HCT116 (cell line): Measurements from ENCODE around the gene ELF1. TPM values are rescaled to one million over a fixed set of nuclear protein-coding genes. Genes with fewer than 3 reads are reported as not detected.
"Not testable (repeated sequence)": the region's sequence is repeated elsewhere in the genome, so short reads cannot be mapped to it uniquely, and the experiment has no call there.

Experiments used
- ATAC-seq: fragments of 200-7000 bp; cut with Tn5 transposase; 2 replicates; pipeline ENCODE4 v1.9.1; 2020; ENCODE audit warnings: mild to moderate bottlenecking, moderate library complexity
- BruUV-seq: library from RNA; stranded (reverse); fragments of 400-500 nt; replicated peaks from 2 replicates; lab custom pipeline; 2021; lab: Mats Ljungman, UMichigan
- CTCF ChIA-PET: fragments of 300-600 bp; sonication (Branson Sonifier 250); formaldehyde crosslinking; loops from one replicate; lab custom pipeline; 2021; ENCODE audit warnings: antibody characterized with exemption; lab: Charles Lee
- POLR2A ChIA-PET: fragments of 300-600, 350-600 bp; sonication (Branson Sonifier 250); formaldehyde crosslinking; loops from one replicate; lab custom pipeline; 2021; ENCODE audit warnings: antibody characterized with exemption; lab: Charles Lee
- RAD21 ChIA-PET, 2 experiments: fragments of 300-600 bp; sonication (Branson Sonifier 250); formaldehyde crosslinking; loops; one replicate each; lab custom pipeline; 2023; ENCODE audit warnings: low total read pairs in 2 of 2; ENCODE audit not compliant: uncharacterized antibody in 2 of 2, unreplicated experiment in 2 of 2, low non-redundant PET in 1 of 2; lab: Charles Lee
- DNase-seq: peaks from one replicate; pipeline ENCODE4 v3.0.0-alpha.2; 2010; ENCODE audit warnings: low read depth, low spot score
- H2AFZ ChIP-seq: fragments of 200-600 bp; shearing (Covaris generic), sonication (generic); 2 replicates; pipeline ENCODE4 v1.6.1; 2017; ENCODE audit warnings: low read depth, mixed run types, mixed read lengths, antibody characterized with exemption, low read length; ENCODE audit not compliant: poor library complexity, severe bottlenecking
- H3K27ac ChIP-seq: 2 replicates; pipeline ENCODE4 v1.5.1; 2012; ENCODE audit warnings: low read depth, low read length
- H3K27me3 ChIP-seq: fragments of 200-600 bp; sonication (generic); 2 replicates; pipeline ENCODE4 v1.6.1; 2016; ENCODE audit warnings: mixed run types, low read length, mixed read lengths; ENCODE audit not compliant: insufficient read depth
- H3K36me3 ChIP-seq, 2 experiments: fragments of 200-500 bp in 1 of 2; fragments of 200-600 bp in 1 of 2; sonication (Bioruptor generic) in 1 of 2; sonication (generic) in 1 of 2; 2 replicates each; pipeline versions ENCODE4 v1.5.1 to v1.6.1; 2014 to 2016; ENCODE audit warnings: low read length in 2 of 2, inconsistent platforms in 1 of 2, mixed read lengths in 1 of 2, mixed run types in 1 of 2; ENCODE audit not compliant: insufficient read depth in 2 of 2, control insufficient read depth in 1 of 2
- H3K4me1 ChIP-seq, 2 experiments: fragments of 200-600 bp in 1 of 2; sonication (generic) in 1 of 2; 2 replicates each; pipeline versions ENCODE4 v1.5.1 to v1.6.1; 2012 to 2017; ENCODE audit warnings: low read length in 2 of 2, inconsistent platforms in 1 of 2, mild to moderate bottlenecking in 1 of 2, mixed read lengths in 1 of 2, mixed run types in 1 of 2, moderate library complexity in 1 of 2; ENCODE audit not compliant: insufficient read depth in 2 of 2, control insufficient read depth in 1 of 2
- H3K4me2 ChIP-seq: fragments of 200-600 bp; sonication (generic); 2 replicates; pipeline ENCODE4 v1.6.1; 2017; ENCODE audit warnings: mixed run types, low read length, mixed read lengths
- H3K4me3 ChIP-seq, 2 experiments: fragments of 200-600 bp in 1 of 2; sonication (generic) in 1 of 2; replicated peaks in 1 of 2; 2 replicates each; pipeline ENCODE4 v1.5.1; 2011 to 2016; ENCODE audit warnings: low read length in 2 of 2, control low read depth in 1 of 2, low read depth in 1 of 2, mild to moderate bottlenecking in 1 of 2, mixed read lengths in 1 of 2, mixed run types in 1 of 2
- H3K79me2 ChIP-seq: fragments of 200-600 bp; sonication (generic); 2 replicates; pipeline ENCODE4 v1.6.1; 2017; ENCODE audit warnings: mild to moderate bottlenecking, mixed run types, low read length, moderate library complexity, mixed read lengths; ENCODE audit not compliant: insufficient read depth
- H3K9ac ChIP-seq: fragments of 200-600 bp; sonication (generic); 2 replicates; pipeline ENCODE4 v1.6.1; 2016; ENCODE audit warnings: low read length, mixed read lengths
- H3K9me2 ChIP-seq: fragments of 200-600 bp; sonication (generic), shearing (Covaris generic); 2 replicates; pipeline ENCODE4 v1.6.1; 2017; ENCODE audit warnings: mixed run types, mild to moderate bottlenecking, moderate library complexity; ENCODE audit not compliant: insufficient read depth
- H3K9me3 ChIP-seq, 2 experiments: fragments of 200-500 bp in 1 of 2; fragments of 200-600 bp in 1 of 2; sonication (Bioruptor generic) in 1 of 2; sonication (generic) in 1 of 2; 2 replicates each; pipeline ENCODE4 v1.6.1; 2014 to 2017; ENCODE audit warnings: low read length in 2 of 2, mixed read lengths in 2 of 2, inconsistent platforms in 1 of 2, low read depth in 1 of 2, mild to moderate bottlenecking in 1 of 2, mixed run types in 1 of 2, moderate library complexity in 1 of 2; ENCODE audit not compliant: control insufficient read depth in 1 of 2, insufficient read depth in 1 of 2
- H4K20me1 ChIP-seq: fragments of 200-600 bp; sonication (generic), shearing (Covaris generic); 2 replicates; pipeline ENCODE4 v1.6.1; 2017; ENCODE audit warnings: mixed run types, mild to moderate bottlenecking, moderate library complexity; ENCODE audit not compliant: insufficient read depth
- EZH2phosphoT487 ChIP-seq: fragments of 200-600 bp; IDR thresholded peaks from 2 replicates; pipeline ENCODE4 v1.6.1; 2018; ENCODE audit warnings: antibody characterized with exemption, borderline replicate concordance
- POLR2A ChIP-seq: IDR thresholded peaks from 2 replicates; pipeline ENCODE4 v1.7.0; 2011; ENCODE audit warnings: borderline replicate concordance; ENCODE audit not compliant: insufficient read depth, insufficient read length; ENCODE audit errors: extremely low read depth
- RAD21 ChIP-seq: IDR thresholded peaks from 2 replicates; pipeline ENCODE4 v1.6.1; 2012; ENCODE audit warnings: low read depth, mild to moderate bottlenecking
- YY1 ChIP-seq: IDR thresholded peaks from 2 replicates; pipeline ENCODE4 v1.6.1; 2011; ENCODE audit warnings: low read length, low read depth, moderate library complexity, mild to moderate bottlenecking; ENCODE audit not compliant: insufficient replicate concordance; ENCODE audit errors: extremely low read depth
- intact Hi-C: fragments of 100-400 bp; cut with micrococcal nuclease; formaldehyde crosslinking; loops from 2 replicates; pipeline ENCODE4 v1.10.0; 2022
- total RNA-seq: library from RNA; stranded (reverse); gene quantifications from one replicate; pipeline ENCODE4 v1.2.1, GENCODE V29; 2021; ENCODE audit not compliant: unreplicated experiment
- TF ChIP-seq, protein P1 (sequence below): IDR thresholded peaks from 2 replicates; pipeline ENCODE4 v1.6.1; 2012
- TF ChIP-seq, protein P2 (sequence below): IDR thresholded peaks from 2 replicates; pipeline ENCODE4 v1.6.1; 2012

The ELF1 gene
- total RNA-seq, 1 experiment from 2014 or later, result 30.0 TPM

DNA sequence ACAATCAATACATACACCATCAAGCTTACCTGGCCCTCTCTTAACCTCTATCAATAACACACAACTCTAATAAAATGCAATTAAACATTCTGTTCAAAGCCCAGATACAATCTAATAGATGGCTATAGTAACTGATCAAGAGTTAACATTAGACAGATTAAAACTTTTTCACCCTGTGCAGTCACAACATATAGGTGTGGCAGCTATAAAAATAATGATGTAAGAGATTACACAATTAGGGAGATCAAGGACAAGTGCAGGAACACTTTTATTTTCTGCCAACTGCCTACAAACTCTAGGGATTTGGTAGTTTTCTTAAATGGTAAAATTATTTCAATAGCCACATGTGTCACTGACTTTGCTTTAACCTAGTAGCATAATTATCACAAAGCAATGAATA is 104.3 kb downstream of the ELF1 start:
- RAD21 ChIA-PET, BruUV-seq, H3K4me2 ChIP-seq, H3K27me3 ChIP-seq, H3K9me2 ChIP-seq, H3K9me3 ChIP-seq, H3K27ac ChIP-seq, POLR2A ChIA-PET, H3K4me1 ChIP-seq, H3K79me2 ChIP-seq, CTCF ChIA-PET, ATAC-seq, H3K9ac ChIP-seq, DNase-seq, H4K20me1 ChIP-seq, H3K4me3 ChIP-seq, H2AFZ ChIP-seq, intact Hi-C loops, H3K36me3 ChIP-seq: not testable (repeated sequence)

DNA sequence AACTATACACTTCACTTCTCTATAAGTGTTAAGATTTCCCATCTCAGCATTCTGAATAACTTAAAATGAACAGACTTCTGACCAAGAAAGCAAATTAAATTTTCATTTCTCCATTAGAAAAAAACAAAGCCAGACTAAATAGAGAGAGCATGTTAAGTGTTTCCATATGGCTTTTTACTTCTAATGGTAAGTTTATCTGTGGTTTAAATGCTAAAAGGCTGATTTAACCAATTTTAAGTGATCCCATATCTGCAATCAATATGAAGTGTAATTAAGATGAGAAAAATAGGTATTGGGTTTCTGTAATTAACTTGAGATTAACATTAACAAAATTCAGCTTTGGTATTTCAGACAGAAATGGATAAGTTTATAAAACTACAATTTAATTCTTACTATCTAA is 107.8 kb downstream of the ELF1 start:
- no TSS peak for BruUV-seq
- POLR2A ChIA-PET, result no interaction called here

More for the DNA sequence above, 107.8 kb downstream of the ELF1 start:
- Histone ChIP-seq H3K9me3 (no peaks in the 10 kb centered on the region), H3K4me1 (no peaks in the 10 kb centered on the region), H3K79me2 (no peaks in the 10 kb centered on the region), H3K9ac (no peak overlapping the region), H3K27ac (no peak overlapping the region), H3K4me3 (no peak overlapping the region), H4K20me1 (no peaks in the 10 kb centered on the region), H3K4me2 (no peak overlapping the region), H3K36me3 (no peaks in the 10 kb centered on the region), H2AFZ (no peak overlapping the region), H3K9me2 (no peaks in the 10 kb centered on the region), H3K27me3 (no peaks in the 10 kb centered on the region)
- no peak for TF ChIP-seq EZH2phosphoT487
- TF ChIP-seq RAD21, result no peak
- TF ChIP-seq, protein P1, sequence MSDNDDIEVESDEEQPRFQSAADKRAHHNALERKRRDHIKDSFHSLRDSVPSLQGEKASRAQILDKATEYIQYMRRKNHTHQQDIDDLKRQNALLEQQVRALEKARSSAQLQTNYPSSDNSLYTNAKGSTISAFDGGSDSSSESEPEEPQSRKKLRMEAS, result no peak
- TF ChIP-seq POLR2A, result no peak
- TF ChIP-seq, protein P2, sequence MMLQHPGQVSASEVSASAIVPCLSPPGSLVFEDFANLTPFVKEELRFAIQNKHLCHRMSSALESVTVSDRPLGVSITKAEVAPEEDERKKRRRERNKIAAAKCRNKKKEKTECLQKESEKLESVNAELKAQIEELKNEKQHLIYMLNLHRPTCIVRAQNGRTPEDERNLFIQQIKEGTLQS, result no peak
- no peak for TF ChIP-seq YY1
- intact Hi-C loops, result no loop called here
- RAD21 ChIA-PET, result no interaction called here
- DNase-seq (no peak), ATAC-seq (no peak)
- CTCF ChIA-PET, result no interaction called here
